Stimulated activated CD4-positive, alpha-beta T cell treated with anti-CD3 and anti-CD28 coated beads, Interleukin-4, amount 100 ng/mL, for 1 hour (primary cell): ENCODE results near the gene PGPEP1.
A peak's percentile ranks its signal among the peaks of the same experiment; 100 is the strongest.
"Not testable (repeated sequence)": the region's sequence is repeated elsewhere in the genome, so short reads cannot be mapped to it uniquely, and the experiment has no call there.

Source experiments
- DNase-seq: peaks from one replicate; pipeline ENCODE4 v3.0.0-alpha.2; 2020

The PGPEP1 gene

GRCh38 chr19:18396471-18397241, 56.3 kb downstream of the PGPEP1 start:
- DNase-seq = no peak

- no peak for DNase-seq
These were observed 57.1 kb downstream of the PGPEP1 start, which contains the start of gene LRRC25 for GRCh38 chr19:18397242-18398202. LRRC25 (minus strand) TSS chr19:18397622; CDS start chr19:18396963, 659 bp downstream.

GRCh38 chr19:18399008-18399407, 58.6 kb downstream of the PGPEP1 start:
- no peak for DNase-seq

- DNase-seq = no peak
These were observed 61.2 kb downstream of the PGPEP1 start for GRCh38 chr19:18401580-18402112.

- DNase-seq = not testable (repeated sequence)
These were observed 62.3 kb downstream of the PGPEP1 start for GRCh38 chr19:18402455-18403248.

- DNase-seq = not testable (repeated sequence)
These were observed 65.4 kb downstream of the PGPEP1 start for GRCh38 chr19:18405754-18406153.

- DNase-seq = no peak
These were observed 66.4 kb downstream of the PGPEP1 start for GRCh38 chr19:18406749-18407148.

GRCh38 chr19:18408053-18408476, 67.7 kb downstream of the PGPEP1 start:
- DNase-seq = peak; percentile 40

GRCh38 chr19:18412610-18413239, 72.3 kb downstream of the PGPEP1 start:
- DNase-seq = no peak

GRCh38 chr19:18414504-18415177, 74.2 kb downstream of the PGPEP1 start:
- no peak for DNase-seq

- no peak for DNase-seq
These were observed 74.9 kb downstream of the PGPEP1 start for GRCh38 chr19:18415178-18415867.

- DNase-seq = peak; percentile 49
These were observed 76.4 kb downstream of the PGPEP1 start for GRCh38 chr19:18416778-18417249.

- no peak for DNase-seq
These were observed 77.0 kb downstream of the PGPEP1 start for GRCh38 chr19:18417250-18418028.

GRCh38 chr19:18418029-18418482, 77.7 kb downstream of the PGPEP1 start:
- peak; percentile 45 for DNase-seq

- no peak for DNase-seq
These were observed 78.2 kb downstream of the PGPEP1 start for GRCh38 chr19:18418483-18419194.

- DNase-seq = peak; percentile 68
These were observed 78.8 kb downstream of the PGPEP1 start, which contains the start of gene SSBP4 for GRCh38 chr19:18419195-18419698. SSBP4 (plus strand) TSS chr19:18419398; CDS start chr19:18419649, 251 bp downstream.
